Measurements from ENCODE around the gene PLXNC1. TPM values are rescaled to one million over a fixed set of nuclear protein-coding genes. Genes with fewer than 3 reads are reported as not detected.

Gene PLXNC1
- total and polyA plus RNA-seq, 2 experiments from 2014 or later = 0.78 to 1.9 TPM

DNA sequence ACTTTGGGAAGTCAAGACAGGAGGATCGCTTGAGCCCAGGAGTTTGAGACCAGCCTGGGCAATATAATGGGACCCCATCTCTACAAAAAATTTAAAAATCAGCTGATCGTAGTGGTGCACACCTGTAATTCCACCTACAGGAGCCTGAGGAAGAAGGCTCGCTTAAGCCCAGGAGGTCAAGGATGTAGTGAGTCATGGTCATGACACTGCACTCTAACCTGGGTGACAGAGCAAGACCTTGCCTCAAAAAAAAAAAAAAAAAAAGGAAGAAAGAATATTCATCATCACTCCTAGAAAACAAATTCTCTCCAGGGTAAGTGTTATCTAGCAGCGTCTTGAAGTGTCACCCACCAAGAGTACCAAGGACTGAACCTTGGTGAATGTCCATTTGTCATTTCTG lies 34.2 kb upstream of the PLXNC1 start:
- Histone ChIP-seq H2AFZ (no peak overlapping the region), H3K27me3 (replicated peaks; ENCODE audit: insufficient read depth) (no peaks in the 10 kb centered on the region), H4K20me1 (ENCODE audit: insufficient read depth) (no peaks in the 10 kb centered on the region), H3K9me2 (ENCODE audit: insufficient read depth) (no peaks in the 10 kb centered on the region), H3K4me2 (ENCODE audit: unreplicated experiment) (no peak overlapping the region), H3K27ac (no peak overlapping the region), H3K9ac (no peak overlapping the region), H3K79me2 (ENCODE audit: insufficient read depth) (no peaks in the 10 kb centered on the region), H3F3A (ENCODE audit: insufficient read depth) (no peaks in the 10 kb centered on the region), H3K36me3 (ENCODE audit: low read depth) (no peaks in the 10 kb centered on the region), H3K4me3 (no peak overlapping the region), H3K4me1 (ENCODE audit: insufficient read depth) (no peaks in the 10 kb centered on the region), H3K9me3 (ENCODE audit: low read depth) (no peaks in the 10 kb centered on the region)
- in situ Hi-C loops (cut with MboI) = loop anchor here (25.0 kb wide), 1 partner anchor 1127 kb away; no protein-coding TSS in a partner anchor
- TF ChIP-seq EZH2phosphoT487 (IDR thresholded peaks at IDR 0.05; ENCODE audit: insufficient read depth, low read depth) = no peak
- TF ChIP-seq EZH2 (IDR thresholded peaks at IDR 0.05; ENCODE audit: insufficient read depth, poor library complexity, severe bottlenecking) = no peak
- no peak for DNase-seq
- 90 to 91% methylated on average over 4 of the region's 4 CpGs for WGBS, 2 experiments (ENCODE audit: low coverage in 1 of 2, low lambda C conversion rate in 2 of 2, missing lambda C conversion rate in 2 of 2)

DNA sequence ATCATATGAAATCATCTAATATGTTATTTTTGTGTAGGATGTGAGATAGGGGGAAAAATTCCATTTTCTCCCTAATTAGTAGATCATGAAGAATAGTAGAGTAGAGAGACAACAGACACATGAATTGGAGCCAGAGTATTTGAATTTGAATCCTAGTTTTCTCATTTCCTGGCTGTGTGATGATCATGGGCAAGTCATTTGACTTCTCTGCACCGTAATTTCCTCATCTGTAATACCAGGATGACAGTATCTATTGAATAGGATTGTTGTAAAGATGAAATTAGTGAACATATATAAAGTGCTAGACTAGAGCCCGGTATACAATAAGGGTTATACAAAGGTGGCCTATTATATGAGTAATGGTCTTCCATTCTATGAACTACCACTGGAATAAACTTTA lies 32.2 kb upstream of the PLXNC1 start:
- 71 to 79% methylated on average over 2 of the region's 2 CpGs for WGBS, 2 experiments (ENCODE audit: low coverage in 1 of 2, low lambda C conversion rate in 2 of 2, missing lambda C conversion rate in 2 of 2)
- Histone ChIP-seq H3K4me3 (no peak overlapping the region), H3K9me3 (ENCODE audit: low read depth) (no peaks in the 10 kb centered on the region), H3K9ac (no peak overlapping the region), H3K4me1 (ENCODE audit: insufficient read depth) (no peaks in the 10 kb centered on the region), H3K4me2 (ENCODE audit: unreplicated experiment) (no peak overlapping the region), H3K27ac (no peak overlapping the region), H3K36me3 (ENCODE audit: low read depth) (no peaks in the 10 kb centered on the region), H4K20me1 (ENCODE audit: insufficient read depth) (no peaks in the 10 kb centered on the region), H3K27me3 (replicated peaks; ENCODE audit: insufficient read depth) (no peaks in the 10 kb centered on the region), H3F3A (ENCODE audit: insufficient read depth) (no peaks in the 10 kb centered on the region), H3K79me2 (ENCODE audit: insufficient read depth) (no peaks in the 10 kb centered on the region), H2AFZ (no peak overlapping the region), H3K9me2 (ENCODE audit: insufficient read depth) (no peaks in the 10 kb centered on the region)
- DNase-seq = no peak
- in situ Hi-C loops (cut with MboI) = loop anchor here (25.0 kb wide), 1 partner anchor 1129 kb away; no protein-coding TSS in a partner anchor
- TF ChIP-seq EZH2 (IDR thresholded peaks at IDR 0.05; ENCODE audit: insufficient read depth, poor library complexity, severe bottlenecking) (no peak), EZH2phosphoT487 (IDR thresholded peaks at IDR 0.05; ENCODE audit: insufficient read depth, low read depth) (no peak)

- Histone ChIP-seq H2AFZ (no peak overlapping the region), H3K9me2 (ENCODE audit: insufficient read depth) (no peaks in the 10 kb centered on the region), H3K36me3 (ENCODE audit: low read depth) (no peaks in the 10 kb centered on the region), H3K79me2 (ENCODE audit: insufficient read depth) (no peaks in the 10 kb centered on the region), H3K27ac (no peak overlapping the region), H3K4me3 (no peak overlapping the region), H3K4me1 (ENCODE audit: insufficient read depth) (no peaks in the 10 kb centered on the region), H3K27me3 (replicated peaks; ENCODE audit: insufficient read depth) (peaks cover 29% of the 10 kb centered on the region), H3K9ac (no peak overlapping the region), H3K9me3 (ENCODE audit: low read depth) (no peaks in the 10 kb centered on the region), H3K4me2 (ENCODE audit: unreplicated experiment) (no peak overlapping the region), H3F3A (ENCODE audit: insufficient read depth) (no peaks in the 10 kb centered on the region), H4K20me1 (ENCODE audit: insufficient read depth) (no peaks in the 10 kb centered on the region)
- WGBS, 2 experiments (ENCODE audit: low coverage in 1 of 2, low lambda C conversion rate in 2 of 2, missing lambda C conversion rate in 2 of 2) = 60 to 63% methylated on average over 3 of the region's 3 CpGs
- in situ Hi-C loops (cut with MboI) = loop anchor here (25.0 kb wide), 1 partner anchor 1135 kb away; no protein-coding TSS in a partner anchor
- no peak for DNase-seq
- TF ChIP-seq EZH2 (IDR thresholded peaks at IDR 0.05; ENCODE audit: insufficient read depth, poor library complexity, severe bottlenecking) = no peak
- no peak for TF ChIP-seq EZH2phosphoT487 (IDR thresholded peaks at IDR 0.05; ENCODE audit: insufficient read depth, low read depth)
These were observed 26.5 kb upstream of the PLXNC1 start for GRCh38 chr12:94121886-94122285.

DNA sequence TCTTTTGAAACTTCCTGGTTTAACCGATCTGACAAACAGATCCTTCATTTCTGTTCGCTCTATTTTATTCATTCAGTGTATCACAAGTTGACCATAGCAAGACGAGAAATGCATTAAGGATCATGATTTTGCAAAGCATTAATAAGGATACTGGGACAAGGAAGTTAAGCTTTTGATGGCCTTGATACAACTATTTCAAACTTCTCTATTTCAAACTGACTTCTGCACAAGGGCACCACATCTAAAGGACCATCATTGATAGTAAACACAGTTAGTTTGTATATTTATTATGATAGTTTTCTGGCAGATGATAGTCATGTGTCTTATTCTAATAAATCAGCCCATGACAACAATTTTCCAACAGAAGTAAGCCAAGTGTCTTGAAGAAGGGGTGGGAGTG lies 25.8 kb upstream of the PLXNC1 start:
- in situ Hi-C loops (cut with MboI) = loop anchor here (25.0 kb wide), 1 partner anchor 1135 kb away; no protein-coding TSS in a partner anchor
- WGBS, 2 experiments (ENCODE audit: low coverage in 1 of 2, low lambda C conversion rate in 2 of 2, missing lambda C conversion rate in 2 of 2) = 73 to 79% methylated on average over 3 of the region's 3 CpGs

More for the DNA sequence above, 25.8 kb upstream of the PLXNC1 start:
- no peak overlapping the region for H3K27ac ChIP-seq
- H3K9me2 ChIP-seq (ENCODE audit: insufficient read depth) = no peaks in the 10 kb centered on the region
- no peak overlapping the region for H3K9ac ChIP-seq
- no peak for DNase-seq
- H3K4me1 ChIP-seq (ENCODE audit: insufficient read depth) = no peaks in the 10 kb centered on the region
- TF ChIP-seq EZH2 (IDR thresholded peaks at IDR 0.05; ENCODE audit: insufficient read depth, poor library complexity, severe bottlenecking) (no peak), EZH2phosphoT487 (IDR thresholded peaks at IDR 0.05; ENCODE audit: insufficient read depth, low read depth) (no peak)
- no peaks in the 10 kb centered on the region for H3K9me3 ChIP-seq (ENCODE audit: low read depth)
- H3K36me3 ChIP-seq (ENCODE audit: low read depth) = no peaks in the 10 kb centered on the region
- no peak overlapping the region for H2AFZ ChIP-seq
- H3K79me2 ChIP-seq (ENCODE audit: insufficient read depth) = no peaks in the 10 kb centered on the region
- H3F3A ChIP-seq (ENCODE audit: insufficient read depth) = no peaks in the 10 kb centered on the region
- no peak overlapping the region for H3K4me3 ChIP-seq
- H3K4me2 ChIP-seq (ENCODE audit: unreplicated experiment) = no peak overlapping the region
- no peaks in the 10 kb centered on the region for H4K20me1 ChIP-seq (ENCODE audit: insufficient read depth)
- H3K27me3 ChIP-seq (replicated peaks; ENCODE audit: insufficient read depth) = peaks cover 36% of the 10 kb centered on the region
